HG03432 (cell line): Measurements from ENCODE around the gene RGS21.

ENCODE experiments used
- ATAC-seq: cut with Tn5 transposase; IDR thresholded peaks from one replicate; pipeline ENCODE4 v1.9.1; 2021; ENCODE audit warnings: mild to moderate bottlenecking, moderate library complexity; ENCODE audit not compliant: unreplicated experiment

The RGS21 gene

GRCh38 chr1:192378276-192378675 is 61.5 kb downstream of the RGS21 start:
- ATAC-seq, result no peak

- ATAC-seq, result no peak
Observed at GRCh38 chr1:192378878-192379277, 62.1 kb downstream of the RGS21 start.

GRCh38 chr1:192379554-192379953 is 62.8 kb downstream of the RGS21 start:
- ATAC-seq, result no peak

GRCh38 chr1:192382758-192383157 is 66.0 kb downstream of the RGS21 start:
- ATAC-seq, result no peak

- no peak for ATAC-seq
Observed at GRCh38 chr1:192386051-192386650, 69.4 kb downstream of the RGS21 start.

- no peak for ATAC-seq
Observed at GRCh38 chr1:192395211-192395610, 78.4 kb downstream of the RGS21 start.

- ATAC-seq, result no peak
Observed at GRCh38 chr1:192395895-192396294, 79.1 kb downstream of the RGS21 start.

- ATAC-seq, result no peak
Observed at GRCh38 chr1:192399161-192399560, 82.4 kb downstream of the RGS21 start.

GRCh38 chr1:192401825-192402224 is 85.0 kb downstream of the RGS21 start:
- no peak for ATAC-seq

- ATAC-seq, result no peak
Observed at GRCh38 chr1:192402571-192402970, 85.8 kb downstream of the RGS21 start.

GRCh38 chr1:192407206-192407605 is 90.4 kb downstream of the RGS21 start:
- ATAC-seq, result no peak
